Activated CD4-positive, alpha-beta T cell treated with anti-CD3 and anti-CD28 coated beads, Interleukin-2, amount 10 ng/mL, durations not matched to agents 24 days and 14 days (primary cell): Measurements from ENCODE around the gene PEX14. TPM values are rescaled to one million over a fixed set of nuclear protein-coding genes. Genes with fewer than 3 reads are reported as not detected.

ENCODE experiments used
- DNase-seq: peaks from one replicate; pipeline ENCODE4 v3.0.0; 2022
- H3K27ac Mint-ChIP-seq: one replicate; pipeline ENCODE4 v1.8.0; 2022; ENCODE audit warnings: mild to moderate bottlenecking, mixed read lengths
- H3K27me3 Mint-ChIP-seq: one replicate; pipeline ENCODE4 v1.8.0; 2022; ENCODE audit warnings: mixed read lengths
- H3K36me3 Mint-ChIP-seq: one replicate; pipeline ENCODE4 v1.8.0; 2022; ENCODE audit warnings: low read depth, mild to moderate bottlenecking, mixed read lengths
- H3K4me1 Mint-ChIP-seq: one replicate; pipeline ENCODE4 v1.8.0; 2021; ENCODE audit warnings: mixed read lengths
- H3K4me3 Mint-ChIP-seq: one replicate; pipeline ENCODE4 v1.8.0; 2022; ENCODE audit warnings: mild to moderate bottlenecking, moderate library complexity, mixed read lengths
- H3K9me3 Mint-ChIP-seq: one replicate; pipeline ENCODE4 v1.8.0; 2021; ENCODE audit warnings: mixed read lengths
- intact Hi-C: fragments of 100-400 bp; cut with micrococcal nuclease; formaldehyde crosslinking; loops from one replicate; pipeline ENCODE4 v1.15.1; 2023
- total RNA-seq: library from RNA; stranded (reverse); gene quantifications from 2 replicates; pipeline ENCODE4 v1.2.3, GENCODE V29; 2022

The PEX14 gene
- total RNA-seq, 1 donor from 2014 or later, result 21.6 TPM

DNA sequence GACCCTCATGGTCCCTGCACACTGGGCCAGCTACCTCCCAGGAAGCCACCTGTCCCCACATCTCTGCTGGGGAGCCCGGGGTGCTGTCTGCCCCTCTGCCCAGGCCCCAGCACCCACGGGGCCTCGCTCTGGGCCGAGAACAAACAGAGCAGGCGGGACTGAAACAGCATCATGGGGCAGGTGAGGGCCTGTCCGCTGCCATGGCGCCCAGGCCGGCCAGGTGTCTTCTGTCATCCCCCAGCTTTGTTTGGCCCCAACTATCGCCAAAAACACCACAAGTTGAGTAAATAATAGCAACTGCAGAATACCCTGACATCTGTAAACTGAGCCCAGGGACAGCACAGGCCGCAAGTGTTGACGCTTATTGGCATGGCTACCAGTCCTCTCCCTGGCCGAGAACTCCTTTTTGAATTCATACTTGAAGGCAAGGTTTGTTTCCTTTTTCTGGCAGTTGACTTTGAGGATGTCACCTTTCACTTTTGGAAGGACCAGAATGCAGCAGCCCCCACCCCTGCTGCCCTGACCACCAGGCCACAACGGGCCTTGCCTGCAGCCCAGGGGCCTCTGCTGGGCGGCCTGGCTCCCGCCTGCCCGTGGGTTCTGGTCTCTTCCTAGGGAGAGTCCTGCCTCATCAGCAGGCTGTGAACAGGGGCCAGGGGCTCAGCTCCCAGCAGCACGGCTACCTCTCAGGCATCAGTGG lies 169.0 kb downstream of the PEX14 start:
- no peak overlapping the region for H3K27ac Mint-ChIP-seq
- DNase-seq, result no peak
- no peaks in the 10 kb centered on the region for H3K4me1 Mint-ChIP-seq
- no peaks in the 10 kb centered on the region for H3K27me3 Mint-ChIP-seq
- no peaks in the 10 kb centered on the region for H3K36me3 Mint-ChIP-seq
- H3K4me3 Mint-ChIP-seq, result no peak overlapping the region
- intact Hi-C loops, result no loop called here
- no peaks in the 10 kb centered on the region for H3K9me3 Mint-ChIP-seq

DNA sequence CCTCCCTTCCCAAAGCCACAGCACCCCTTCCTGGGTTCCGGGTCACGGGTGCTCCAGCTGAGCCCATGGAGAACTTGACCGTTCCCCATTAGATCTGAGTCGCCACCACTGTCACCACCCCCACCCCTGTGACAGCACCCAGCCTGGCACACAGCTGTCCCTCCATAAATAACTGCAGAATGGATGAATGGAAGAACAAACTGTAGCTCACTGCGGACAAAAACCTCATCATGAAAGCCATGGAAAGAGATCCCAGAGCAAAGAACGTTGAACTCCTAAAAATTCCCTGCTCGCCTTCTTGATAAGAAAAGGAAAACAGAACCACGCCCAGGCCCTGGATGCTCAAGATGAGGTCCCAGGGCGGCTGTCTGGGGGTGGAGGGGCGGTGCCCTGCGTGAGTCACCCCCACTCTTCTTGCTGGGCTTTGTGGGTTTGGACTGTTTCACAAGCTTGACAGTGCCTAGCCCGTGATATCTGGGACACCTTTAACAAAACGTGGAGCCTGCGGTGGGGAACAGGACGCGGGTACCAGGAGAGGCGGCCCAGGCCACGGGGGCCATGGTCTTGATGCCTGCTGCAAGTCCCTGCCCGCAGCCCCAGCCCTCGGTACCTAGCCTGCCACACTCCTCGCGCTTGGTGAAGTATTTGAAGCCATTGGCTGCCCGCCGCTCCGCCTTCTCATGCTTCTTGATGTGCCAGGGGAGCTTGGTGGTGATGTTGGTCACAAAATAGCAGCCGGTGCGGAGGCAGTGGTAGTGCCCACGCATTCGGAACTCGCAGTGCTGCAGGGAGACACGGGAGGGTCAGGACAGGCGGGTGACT lies 169.8 kb downstream of the PEX14 start:
- H3K4me3 Mint-ChIP-seq, result no peak overlapping the region
- H3K27me3 Mint-ChIP-seq, result no peaks in the 10 kb centered on the region
- DNase-seq, result no peak
- H3K36me3 Mint-ChIP-seq, result no peaks in the 10 kb centered on the region
- intact Hi-C loops, result no loop called here
- H3K9me3 Mint-ChIP-seq, result no peaks in the 10 kb centered on the region
- no peak overlapping the region for H3K27ac Mint-ChIP-seq
- no peaks in the 10 kb centered on the region for H3K4me1 Mint-ChIP-seq

GRCh38 chr1:10646347-10646861 lies 171.7 kb downstream of the PEX14 start:
- H3K4me3 Mint-ChIP-seq, result no peak overlapping the region
- no peaks in the 10 kb centered on the region for H3K9me3 Mint-ChIP-seq
- DNase-seq, result no peak
- intact Hi-C loops, result no loop called here
- no peaks in the 10 kb centered on the region for H3K36me3 Mint-ChIP-seq
- no peaks in the 10 kb centered on the region for H3K4me1 Mint-ChIP-seq
- no peaks in the 10 kb centered on the region for H3K27me3 Mint-ChIP-seq
- no peak overlapping the region for H3K27ac Mint-ChIP-seq

GRCh38 chr1:10647414-10648170 lies 172.8 kb downstream of the PEX14 start:
- no peaks in the 10 kb centered on the region for H3K36me3 Mint-ChIP-seq
- no peak overlapping the region for H3K4me3 Mint-ChIP-seq
- no peak overlapping the region for H3K27ac Mint-ChIP-seq
- DNase-seq, result no peak
- intact Hi-C loops, result no loop called here
- H3K9me3 Mint-ChIP-seq, result no peaks in the 10 kb centered on the region
- H3K4me1 Mint-ChIP-seq, result no peaks in the 10 kb centered on the region
- no peaks in the 10 kb centered on the region for H3K27me3 Mint-ChIP-seq

- no peaks in the 10 kb centered on the region for H3K4me1 Mint-ChIP-seq
- no peaks in the 10 kb centered on the region for H3K36me3 Mint-ChIP-seq
- no peak overlapping the region for H3K4me3 Mint-ChIP-seq
- no peaks in the 10 kb centered on the region for H3K27me3 Mint-ChIP-seq
- intact Hi-C loops, result no loop called here
- H3K27ac Mint-ChIP-seq, result no peak overlapping the region
- DNase-seq, result no peak
- H3K9me3 Mint-ChIP-seq, result no peaks in the 10 kb centered on the region
These were observed 174.2 kb downstream of the PEX14 start for GRCh38 chr1:10648689-10649516.

DNA sequence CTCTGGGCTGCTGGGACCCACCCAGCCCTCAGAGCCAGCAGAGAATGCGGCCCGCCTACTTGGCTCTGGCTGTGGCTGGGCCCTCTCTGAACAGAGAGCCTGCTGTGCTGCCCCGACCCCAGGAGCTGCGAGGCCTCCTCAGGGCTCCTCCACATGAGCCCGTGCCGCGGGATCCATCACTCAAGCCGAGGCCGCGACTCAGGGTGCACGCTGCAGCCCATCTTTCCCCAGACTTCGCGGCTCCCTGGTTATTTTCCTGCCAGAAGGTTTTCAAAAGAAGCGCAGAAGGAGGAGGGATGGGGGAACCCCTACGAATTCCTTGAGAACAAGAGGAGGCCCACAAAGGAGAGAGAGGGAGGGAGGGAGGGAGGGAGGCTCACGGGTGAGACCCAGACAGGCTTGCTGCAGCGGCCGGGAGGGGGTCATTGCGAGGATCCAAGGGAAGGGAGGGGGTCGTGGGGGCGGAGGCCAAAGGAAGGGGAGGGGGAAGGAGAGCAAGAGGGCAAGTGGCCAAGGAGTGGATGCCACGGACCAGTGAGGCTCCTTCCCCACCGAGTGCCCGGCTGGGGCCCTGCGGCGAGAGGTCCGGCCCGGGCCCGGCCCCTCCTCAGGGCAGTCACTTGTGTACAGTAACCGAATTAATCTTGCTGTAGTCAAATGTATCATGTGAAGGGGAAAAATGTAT lies 174.9 kb downstream of the PEX14 start:
- Mint-ChIP-seq H3K27me3 (no peaks in the 10 kb centered on the region), H3K4me1 (no peaks in the 10 kb centered on the region), H3K9me3 (no peaks in the 10 kb centered on the region), H3K4me3 (no peak overlapping the region), H3K27ac (no peak overlapping the region), H3K36me3 (no peaks in the 10 kb centered on the region)
- DNase-seq, result no peak
- intact Hi-C loops, result no loop called here

GRCh38 chr1:10650556-10651388 lies 176.0 kb downstream of the PEX14 start:
- intact Hi-C loops, result no loop called here
- DNase-seq, result no peak
- H3K27me3 Mint-ChIP-seq, result no peaks in the 10 kb centered on the region
- no peak overlapping the region for H3K27ac Mint-ChIP-seq
- no peak overlapping the region for H3K4me3 Mint-ChIP-seq
- H3K4me1 Mint-ChIP-seq, result no peaks in the 10 kb centered on the region
- H3K36me3 Mint-ChIP-seq, result no peaks in the 10 kb centered on the region
- H3K9me3 Mint-ChIP-seq, result no peaks in the 10 kb centered on the region

DNA sequence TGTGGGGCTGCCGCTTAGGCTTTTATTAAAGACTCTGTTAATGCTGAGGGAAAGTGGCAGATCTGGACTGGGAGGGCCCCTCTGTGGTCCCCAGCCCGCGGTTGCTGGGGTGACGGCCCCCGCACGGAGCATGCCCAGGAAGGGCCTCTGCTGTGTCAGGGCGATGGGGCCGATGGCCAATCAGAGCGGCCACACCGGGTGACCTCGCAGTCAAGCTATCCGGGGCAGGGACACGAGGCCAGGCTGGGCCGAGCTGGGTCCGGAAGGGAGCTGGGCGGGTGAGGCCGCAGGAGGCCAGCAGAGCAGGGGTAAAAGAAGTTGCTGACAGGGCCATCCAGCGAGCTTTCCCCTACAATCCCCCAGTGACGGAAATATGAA lies 176.6 kb downstream of the PEX14 start:
- Mint-ChIP-seq H3K9me3 (no peaks in the 10 kb centered on the region), H3K27me3 (no peaks in the 10 kb centered on the region), H3K27ac (no peak overlapping the region), H3K4me1 (no peaks in the 10 kb centered on the region), H3K36me3 (no peaks in the 10 kb centered on the region), H3K4me3 (no peak overlapping the region)
- no peak for DNase-seq
- intact Hi-C loops, result no loop called here

DNA sequence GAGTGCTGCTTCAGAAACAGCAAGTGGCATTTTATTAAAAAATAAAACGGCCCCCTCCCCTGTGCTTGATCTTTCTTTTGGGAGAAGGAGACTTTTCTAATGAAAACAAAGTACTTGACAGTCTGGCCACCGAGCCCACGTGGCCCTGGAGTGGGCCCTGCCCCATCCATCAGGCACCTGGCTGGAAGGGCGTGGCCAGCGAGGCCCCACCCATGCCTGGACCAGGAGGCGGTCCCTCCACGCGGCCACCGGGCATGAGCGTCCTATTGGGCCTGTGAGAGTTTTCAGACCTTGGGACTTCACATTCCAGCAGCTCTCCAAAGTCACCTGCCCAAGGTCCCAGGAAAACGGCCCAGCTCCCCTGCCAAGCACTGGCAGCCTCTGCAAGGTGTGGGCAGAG lies 177.0 kb downstream of the PEX14 start:
- no peak overlapping the region for H3K27ac Mint-ChIP-seq
- no peaks in the 10 kb centered on the region for H3K9me3 Mint-ChIP-seq
- DNase-seq, result no peak
- H3K4me1 Mint-ChIP-seq, result no peaks in the 10 kb centered on the region
- intact Hi-C loops, result no loop called here
- no peaks in the 10 kb centered on the region for H3K27me3 Mint-ChIP-seq
- H3K36me3 Mint-ChIP-seq, result no peaks in the 10 kb centered on the region
- H3K4me3 Mint-ChIP-seq, result no peak overlapping the region

DNA sequence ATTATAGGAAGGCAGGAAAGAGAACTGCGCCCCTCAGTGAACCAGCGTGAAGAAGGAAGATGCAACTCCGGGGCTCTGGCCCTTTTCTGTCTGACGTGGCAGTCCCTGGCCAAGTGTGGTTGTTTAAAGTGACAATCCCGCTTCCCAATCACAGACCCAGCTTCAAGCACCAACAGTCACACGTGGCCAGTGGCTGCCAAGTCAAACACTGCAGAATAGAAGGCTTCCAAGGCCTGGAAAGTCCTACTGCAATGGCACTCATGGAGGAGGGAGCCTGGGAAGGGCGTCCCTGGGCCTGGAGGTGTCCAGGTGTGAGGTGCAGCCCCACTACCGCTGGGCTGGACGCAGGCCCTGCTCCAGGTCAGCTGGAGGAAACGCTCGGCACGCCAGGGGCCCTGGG lies 177.9 kb downstream of the PEX14 start:
- Mint-ChIP-seq H3K27me3 (no peaks in the 10 kb centered on the region), H3K4me1 (no peaks in the 10 kb centered on the region), H3K4me3 (no peak overlapping the region), H3K27ac (no peak overlapping the region), H3K9me3 (no peaks in the 10 kb centered on the region), H3K36me3 (no peaks in the 10 kb centered on the region)
- intact Hi-C loops, result no loop called here
- no peak for DNase-seq

DNA sequence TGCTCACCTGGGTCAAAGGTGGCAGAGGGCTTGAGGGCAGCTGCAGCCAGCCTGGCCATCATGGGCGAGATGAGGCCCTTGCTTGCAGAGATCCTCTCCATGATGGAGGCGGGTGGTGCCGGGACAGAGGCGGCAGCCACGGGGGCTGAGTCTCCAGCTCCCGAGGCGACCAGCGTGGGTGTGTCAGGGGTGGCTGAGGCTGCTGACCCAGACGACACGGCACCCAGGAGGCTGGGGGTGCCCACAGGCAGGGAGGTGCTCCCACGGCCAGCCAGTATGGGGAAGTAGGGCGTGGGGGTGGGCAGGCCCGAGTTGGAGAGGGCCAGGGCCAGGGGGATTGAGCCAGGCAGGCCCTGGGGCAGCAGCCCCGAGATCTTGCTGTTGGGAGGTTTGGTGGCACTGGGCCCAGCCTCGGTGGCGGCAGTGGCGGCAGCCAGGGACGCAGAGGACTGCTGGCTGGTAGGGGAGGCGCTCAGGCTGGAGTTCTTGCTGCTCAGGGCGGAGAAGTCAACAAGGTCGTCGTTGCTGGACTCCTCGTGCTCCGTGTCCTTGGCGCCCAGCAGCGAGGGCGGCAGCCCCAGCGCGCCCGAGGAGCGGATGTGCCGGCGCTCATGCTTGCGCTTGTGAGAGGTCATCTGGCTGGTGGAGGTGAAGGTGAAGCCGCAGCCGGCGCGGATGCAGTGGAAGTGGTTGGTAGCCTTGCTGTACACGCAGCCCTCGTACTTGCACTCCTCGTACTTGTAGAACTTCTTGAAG lies 178.8 kb downstream of the PEX14 start:
- Mint-ChIP-seq H3K4me1 (no peaks in the 10 kb centered on the region), H3K4me3 (no peak overlapping the region), H3K9me3 (no peaks in the 10 kb centered on the region), H3K36me3 (no peaks in the 10 kb centered on the region), H3K27ac (no peak overlapping the region), H3K27me3 (no peaks in the 10 kb centered on the region)
- intact Hi-C loops, result no loop called here
- no peak for DNase-seq

GRCh38 chr1:10655002-10655401 lies 180.3 kb downstream of the PEX14 start:
- intact Hi-C loops, result no loop called here
- H3K36me3 Mint-ChIP-seq, result no peaks in the 10 kb centered on the region
- DNase-seq, result no peak
- no peak overlapping the region for H3K27ac Mint-ChIP-seq
- no peaks in the 10 kb centered on the region for H3K9me3 Mint-ChIP-seq
- no peaks in the 10 kb centered on the region for H3K4me1 Mint-ChIP-seq
- H3K4me3 Mint-ChIP-seq, result no peak overlapping the region
- H3K27me3 Mint-ChIP-seq, result no peaks in the 10 kb centered on the region
